ENCODE data around the gene TDRD1.

TDRD1 gene

GRCh38 chr10:114261076-114261475 is 81.9 kb downstream of the TDRD1 start:
- DNase-seq (ENCODE audit: low read depth in 2 of 2): no peak

DNA sequence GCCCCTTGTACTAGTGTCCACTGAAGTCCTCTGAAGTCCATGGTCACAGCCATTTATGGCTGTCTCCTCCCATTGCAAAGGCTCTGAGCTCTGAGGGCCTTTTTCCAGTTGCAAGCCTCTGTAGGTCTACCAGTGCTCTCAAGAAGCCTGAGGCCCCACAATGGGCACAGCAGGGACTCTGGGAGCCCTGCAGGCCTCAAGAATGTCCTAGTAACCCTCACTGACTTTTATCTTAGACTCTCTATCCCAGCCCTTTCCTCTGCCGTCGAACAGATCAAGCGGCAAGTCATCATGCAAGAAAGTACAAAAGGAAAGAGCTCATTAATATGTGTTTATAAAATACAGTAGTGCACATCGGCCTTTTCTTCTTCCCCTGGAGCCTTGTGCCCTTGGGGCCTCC is 83.3 kb downstream of the TDRD1 start:
- no peak for DNase-seq (ENCODE audit: low read depth in 2 of 2)

- no peak for DNase-seq (ENCODE audit: low read depth in 2 of 2)
These were observed 86.4 kb downstream of the TDRD1 start for GRCh38 chr10:114265392-114266053.

GRCh38 chr10:114266521-114266920 is 87.4 kb downstream of the TDRD1 start:
- DNase-seq (ENCODE audit: low read depth in 2 of 2): no peak

- DNase-seq (ENCODE audit: low read depth in 2 of 2): no peak
These were observed 92.1 kb downstream of the TDRD1 start for GRCh38 chr10:114271075-114271778.

DNA sequence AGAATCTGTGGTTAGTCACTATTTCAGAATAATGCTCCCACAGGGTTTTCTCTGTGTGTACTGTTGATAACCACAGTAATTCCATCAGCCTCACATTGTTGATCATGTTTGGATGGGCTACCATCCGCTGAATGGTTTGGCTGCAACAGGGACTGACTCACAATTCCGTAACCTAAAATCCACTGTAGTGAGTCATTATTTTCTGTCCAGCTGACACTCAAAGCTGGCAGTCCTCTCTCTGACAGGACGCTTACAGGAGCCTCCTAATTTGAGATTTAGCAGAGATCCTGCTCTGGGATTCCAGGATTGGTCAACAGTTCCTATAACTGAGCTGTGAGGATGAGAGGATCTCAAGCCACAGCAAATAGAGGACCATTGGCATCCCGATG is 92.6 kb downstream of the TDRD1 start:
- DNase-seq (ENCODE audit: low read depth in 2 of 2): no peak

- no peak for DNase-seq (ENCODE audit: low read depth in 2 of 2)
These were observed 93.5 kb downstream of the TDRD1 start for GRCh38 chr10:114272696-114273095.

- no peak for DNase-seq (ENCODE audit: low read depth in 2 of 2)
These were observed 94.8 kb downstream of the TDRD1 start for GRCh38 chr10:114273910-114274309.

DNA sequence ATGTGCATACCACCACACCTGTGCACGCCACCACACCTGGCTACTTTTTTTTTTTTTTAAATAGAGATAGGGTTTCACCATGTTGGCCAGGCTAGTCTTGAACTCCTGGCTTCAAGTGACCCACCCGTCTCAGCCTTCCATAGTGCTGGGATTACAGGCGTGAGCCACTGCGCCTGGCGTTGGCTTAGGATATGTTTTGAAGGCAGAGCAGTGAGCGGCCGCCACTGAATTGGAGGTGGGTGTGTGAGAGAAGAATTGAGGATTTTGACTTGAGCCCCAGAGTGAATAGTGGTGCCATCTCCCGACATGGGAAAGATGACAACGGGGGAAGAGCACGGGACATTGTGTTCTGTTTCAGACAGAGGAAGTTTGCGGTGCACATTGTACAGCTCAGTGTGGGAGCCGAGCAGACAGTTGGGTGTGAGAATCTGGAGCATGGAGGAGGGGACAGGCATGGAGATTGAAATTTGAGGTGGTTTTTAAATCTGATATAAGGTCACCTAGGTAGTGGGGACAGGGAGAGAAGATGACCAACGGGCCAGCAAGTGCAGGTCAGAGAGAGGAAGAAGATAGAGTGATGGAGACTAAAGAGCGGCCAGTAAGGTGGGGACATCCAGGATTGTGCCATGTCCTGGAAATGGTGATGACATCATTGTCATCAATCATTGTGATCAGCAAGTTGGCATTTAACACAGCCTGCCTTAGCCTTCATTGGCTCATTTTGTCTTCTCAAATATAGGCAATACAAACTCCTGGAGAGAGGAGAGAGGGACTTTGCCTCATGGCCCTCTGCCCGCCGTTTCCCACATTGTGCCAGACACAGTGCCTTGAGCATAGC is 95.7 kb downstream of the TDRD1 start:
- no peak for DNase-seq (ENCODE audit: low read depth in 2 of 2)

DNA sequence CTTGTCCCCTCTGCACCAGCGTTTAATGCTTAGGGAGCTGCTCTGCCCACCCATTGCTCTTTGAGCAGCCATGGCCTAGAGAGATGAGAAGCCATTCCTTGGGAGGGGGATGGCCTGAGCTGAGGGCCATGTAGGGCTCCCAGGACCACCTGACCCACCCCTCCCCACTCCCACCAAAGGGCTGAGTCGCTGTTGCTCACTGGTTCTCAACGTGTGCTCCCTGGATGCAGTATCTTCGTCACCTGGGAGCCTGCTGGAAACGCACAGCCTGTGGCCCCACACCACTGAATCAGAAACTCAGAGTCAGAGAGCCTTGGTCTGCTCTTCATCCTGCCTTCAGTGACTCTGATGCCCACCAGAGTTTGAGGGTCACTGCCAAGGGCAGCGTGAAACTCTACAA is 96.9 kb downstream of the TDRD1 start:
- no peak for DNase-seq (ENCODE audit: low read depth in 2 of 2)

GRCh38 chr10:114276671-114277070 is 97.5 kb downstream of the TDRD1 start:
- DNase-seq (ENCODE audit: low read depth in 2 of 2): no peak

- DNase-seq (ENCODE audit: low read depth in 2 of 2): no peak
These were observed 99.2 kb downstream of the TDRD1 start for GRCh38 chr10:114278140-114278883.

GRCh38 chr10:114278884-114279191 is 99.7 kb downstream of the TDRD1 start:
- no peak for DNase-seq (ENCODE audit: low read depth in 2 of 2)

DNA sequence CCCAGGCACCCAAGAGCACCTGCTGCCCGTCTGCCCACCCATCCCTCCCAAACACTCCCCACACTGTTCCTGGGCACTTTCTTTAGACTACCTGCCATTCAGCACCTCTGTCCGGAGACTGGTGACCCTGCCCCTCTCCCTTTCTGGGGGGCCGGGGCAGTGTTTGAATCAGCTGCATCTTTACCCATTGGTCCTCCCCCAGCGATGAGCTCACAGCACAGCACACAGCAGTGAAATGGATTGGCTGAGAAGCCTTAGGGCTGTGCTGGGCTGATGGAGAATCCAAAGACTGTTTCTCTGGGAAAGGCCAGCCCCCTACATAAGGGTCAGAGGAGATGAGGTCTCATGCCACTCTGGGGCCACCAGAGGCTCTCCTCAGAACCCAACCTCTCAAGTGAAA is 100.1 kb downstream of the TDRD1 start:
- no peak for DNase-seq (ENCODE audit: low read depth in 2 of 2)

GRCh38 chr10:114279901-114280644 is 100.9 kb downstream of the TDRD1 start:
- no peak for DNase-seq (ENCODE audit: low read depth in 2 of 2)

DNA sequence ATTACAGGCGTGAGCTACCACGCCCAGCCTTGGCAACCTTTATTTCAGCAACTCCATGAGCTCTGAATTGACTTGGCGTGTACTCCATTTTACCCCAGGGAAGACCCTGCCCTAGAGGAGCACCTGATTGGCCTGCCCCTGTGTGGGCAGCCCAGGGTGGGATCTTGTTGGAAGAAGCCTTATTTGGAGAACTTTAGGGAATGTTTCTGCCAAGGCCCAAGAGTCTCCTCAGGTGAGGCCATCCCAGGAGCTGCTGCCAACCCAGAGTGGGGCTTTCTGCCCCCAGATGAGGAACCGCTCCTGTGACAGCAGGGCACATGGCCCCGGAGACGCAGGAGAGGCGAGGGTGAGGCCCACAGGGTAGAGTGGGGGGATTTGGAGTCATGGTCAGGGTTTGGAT is 101.9 kb downstream of the TDRD1 start:
- no peak for DNase-seq (ENCODE audit: low read depth in 2 of 2)

DNA sequence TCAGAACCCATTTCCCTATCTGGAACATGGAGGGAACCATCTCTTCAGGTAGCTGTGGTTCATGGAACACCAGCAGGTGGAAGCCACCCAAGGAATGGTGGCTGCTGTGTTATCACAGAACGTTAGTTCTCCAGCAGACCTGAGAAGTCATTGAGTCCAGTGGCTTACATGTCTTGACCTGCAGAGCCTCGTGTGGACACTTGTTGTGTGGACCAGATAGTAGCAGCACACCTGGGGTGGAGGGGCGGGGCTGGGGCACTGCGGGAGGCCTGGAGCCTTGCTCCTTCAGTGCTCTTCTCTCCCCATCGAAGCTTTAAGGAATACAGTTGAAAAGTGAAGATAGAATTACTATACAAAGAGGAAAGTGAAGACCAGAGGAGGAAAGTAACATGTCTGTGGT is 102.3 kb downstream of the TDRD1 start:
- DNase-seq (ENCODE audit: low read depth in 2 of 2): no peak
